Activated T-cell treated with anti-CD3 and anti-CD28 coated beads for 24 hours (primary cell): ENCODE data around the gene NAA10.

Source experiments
- DNase-seq: peaks from one replicate; pipeline ENCODE4 v3.0.0-alpha.2; 2020; ENCODE audit warnings: low read depth

The NAA10 gene

DNA sequence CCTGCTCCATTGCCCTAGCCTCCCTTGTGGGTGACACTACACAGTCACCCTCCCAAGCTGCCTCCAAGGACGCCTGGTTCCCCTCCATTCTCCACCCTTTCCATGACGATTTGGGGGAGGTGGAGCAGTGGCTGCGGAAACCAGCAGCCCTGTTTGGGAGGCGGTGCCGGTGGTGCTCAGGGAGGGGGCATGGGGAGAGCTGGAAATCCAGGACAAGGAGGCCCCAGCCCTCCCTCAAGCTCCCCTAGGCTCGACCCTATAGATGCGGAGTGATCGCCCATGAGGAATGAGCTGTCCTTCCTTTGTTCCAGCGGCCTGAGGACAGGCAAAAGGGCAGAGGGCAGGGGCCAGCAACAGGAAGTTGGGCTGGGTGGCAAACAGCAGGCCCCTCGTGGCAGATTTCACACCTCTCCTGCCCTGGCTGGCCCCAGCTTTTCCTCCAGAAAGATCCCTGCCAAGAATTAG, 13.2 kb upstream of the NAA10 start:
- DNase-seq = no peak

- DNase-seq = peak; percentile 70
Observed at GRCh38 chrX:153947009-153947769, 12.4 kb upstream of the NAA10 start.

GRCh38 chrX:153945956-153946943, 11.4 kb upstream of the NAA10 start:
- no peak for DNase-seq

- DNase-seq = no peak
Observed at GRCh38 chrX:153944800-153945150, 9.9 kb upstream of the NAA10 start.

DNA sequence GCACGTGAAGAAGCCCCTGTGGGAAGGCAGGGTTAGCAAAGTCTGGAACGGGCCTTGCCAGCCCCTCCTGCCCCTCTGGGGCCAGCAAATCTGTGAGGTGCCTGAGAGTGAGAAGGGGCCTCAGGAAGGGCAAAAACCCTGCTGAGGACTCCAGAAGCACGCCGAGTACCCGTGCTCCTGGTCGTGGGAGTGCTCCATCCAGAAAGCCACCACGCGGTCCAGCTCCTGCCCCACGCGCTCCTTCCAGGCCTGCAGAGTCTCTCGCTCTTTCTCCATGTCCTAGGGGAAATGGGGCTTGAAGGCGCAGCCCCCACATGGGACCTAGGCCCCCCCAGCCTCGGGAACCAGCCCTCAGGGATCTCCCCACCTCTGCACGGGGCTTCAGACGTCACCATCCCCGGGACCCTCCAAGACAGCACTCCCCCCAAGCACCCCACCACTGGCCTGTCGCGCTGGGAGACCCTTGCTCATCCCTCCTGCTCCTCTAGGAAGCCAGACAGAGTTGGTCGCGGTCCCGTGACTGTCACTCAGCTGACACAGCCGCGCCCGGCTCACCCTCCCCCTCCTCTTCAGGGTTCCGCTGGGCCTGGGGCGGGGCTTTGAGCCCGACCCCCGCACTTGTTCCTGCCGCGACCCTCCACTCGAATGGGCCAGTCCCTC, 9.4 kb upstream of the NAA10 start, which contains the start of gene RENBP:
RENBP (minus strand) TSS at position 504 of the 660 bp plus-strand sequence; CDS start at position 471, 33 bp downstream.
- no peak for DNase-seq

DNA sequence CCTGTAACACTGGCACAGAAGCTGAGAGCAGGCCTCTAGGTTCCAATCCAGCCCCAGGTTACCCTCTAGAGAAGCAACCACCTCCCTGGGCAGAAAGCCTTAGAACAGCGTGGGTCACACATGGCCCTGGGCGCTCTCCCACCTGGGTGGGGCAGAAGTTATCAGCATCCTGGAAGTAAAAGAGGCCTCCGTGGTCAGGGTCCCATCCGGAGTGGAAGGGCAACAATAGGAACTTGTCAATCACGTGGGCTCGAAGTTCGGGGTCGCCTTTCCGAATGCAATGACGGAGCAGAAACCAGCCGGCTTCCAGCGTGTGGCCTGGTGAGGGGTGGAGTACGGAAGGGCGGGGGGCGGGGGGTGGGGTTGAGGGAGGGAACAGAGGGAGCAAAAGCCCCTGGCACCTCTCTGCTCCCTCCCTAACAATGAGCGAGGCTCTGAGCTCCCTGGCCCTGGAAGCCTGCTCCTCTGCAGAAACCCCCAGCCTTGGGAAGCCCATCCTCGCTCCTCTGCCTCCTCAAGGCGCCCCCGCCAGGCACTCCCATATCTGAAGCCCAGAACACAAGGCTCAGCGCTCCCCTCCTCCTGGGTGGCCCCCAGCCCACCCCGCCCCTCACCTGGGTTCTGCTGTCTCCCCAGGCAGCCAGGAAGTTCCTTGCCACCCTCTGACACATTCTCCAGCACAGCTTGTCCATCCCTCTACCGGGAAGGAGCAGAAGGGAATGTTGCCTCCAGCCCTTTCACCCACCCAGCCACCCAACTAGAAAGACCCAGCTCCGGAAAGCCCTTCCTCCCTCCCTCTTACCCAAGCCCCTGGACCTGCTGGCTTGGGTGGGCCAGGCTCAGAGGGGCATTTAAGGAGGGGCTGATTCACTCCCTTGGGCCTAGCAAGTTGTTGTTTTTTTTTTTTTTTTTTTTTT, 6.8 kb upstream of the NAA10 start:
- DNase-seq = no peak

DNA sequence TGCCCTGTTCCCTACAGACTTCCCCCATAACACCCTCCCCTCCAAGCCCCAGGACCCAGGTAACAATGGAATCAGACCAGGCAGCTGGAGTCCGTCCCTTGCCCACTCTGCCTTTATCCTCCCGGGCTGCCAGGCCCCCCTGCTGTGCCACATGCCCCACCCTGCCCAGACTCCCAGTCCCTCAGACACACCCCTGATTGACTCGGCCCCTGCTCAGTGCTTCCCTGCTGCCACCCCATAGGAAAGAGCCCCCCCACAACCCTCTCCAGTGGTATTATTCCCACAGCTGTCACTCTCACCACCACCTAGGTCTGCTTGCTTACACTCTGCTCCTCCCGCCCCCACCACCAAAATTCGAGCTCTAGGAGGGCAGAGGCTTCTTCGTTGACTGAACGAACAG, 4.7 kb upstream of the NAA10 start:
- no peak for DNase-seq

DNA sequence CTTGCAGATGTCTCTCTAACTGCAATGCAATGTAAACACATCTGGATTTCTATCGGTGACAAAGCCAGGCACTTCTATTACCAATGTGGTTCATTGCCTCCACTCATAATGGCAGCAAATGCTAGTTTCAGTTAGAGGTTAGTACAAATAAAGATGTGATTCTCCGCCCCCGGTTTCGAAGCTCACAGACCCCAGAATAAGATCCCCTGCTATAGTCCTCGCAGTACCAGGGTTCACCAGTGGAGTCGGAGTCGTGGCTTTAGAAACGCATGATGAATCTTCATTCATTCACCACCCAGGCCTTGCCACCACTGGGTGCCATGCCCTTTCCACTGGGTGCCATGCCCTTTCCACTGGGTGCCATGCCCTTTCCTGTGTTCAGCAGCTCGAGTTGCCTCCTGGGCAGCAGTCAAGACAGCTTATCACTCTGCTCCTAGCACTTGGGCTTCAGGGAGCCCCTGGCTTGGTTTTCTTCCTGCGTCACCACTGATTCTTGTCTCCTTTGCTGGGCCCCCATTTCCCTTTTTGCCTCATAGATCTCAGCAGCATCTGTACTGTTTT, 3.5 kb upstream of the NAA10 start:
- DNase-seq = no peak

GRCh38 chrX:153937056-153937455, 2.2 kb upstream of the NAA10 start:
- DNase-seq = no peak

GRCh38 chrX:153935326-153935851, 552 bp upstream of the NAA10 start:
- DNase-seq = no peak

DNA sequence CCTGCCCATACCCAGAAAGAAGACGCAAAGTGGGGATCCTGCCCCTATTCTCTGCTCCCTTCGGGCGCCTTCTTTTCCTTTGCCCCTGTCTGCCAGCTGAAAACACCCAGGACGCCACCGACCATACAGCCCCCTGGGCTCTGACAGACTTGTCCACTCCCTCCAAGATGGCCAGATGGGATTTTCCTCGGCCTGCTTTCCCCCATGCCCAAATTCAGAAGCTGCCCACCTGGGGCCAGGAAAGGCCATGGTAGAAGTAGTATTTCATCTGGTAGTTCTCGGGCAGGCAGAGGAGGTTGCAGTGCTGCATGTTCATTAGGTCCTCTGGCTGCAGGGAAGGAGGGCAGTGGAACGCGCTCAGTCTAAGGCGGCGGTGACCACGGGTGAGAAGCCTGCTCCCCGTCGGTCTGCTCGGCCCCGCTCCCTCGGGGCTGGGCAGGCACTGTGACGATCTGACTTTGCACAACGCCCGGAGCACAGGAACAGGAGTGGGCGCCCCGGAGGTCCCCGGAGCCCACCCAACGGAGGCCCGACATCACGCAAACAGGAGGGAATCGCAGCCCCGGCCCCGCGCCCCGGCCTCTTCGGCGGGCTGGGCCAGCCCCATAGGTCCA, 582 bp downstream of the NAA10 start:
- no peak for DNase-seq

GRCh38 chrX:153933748-153934147, 1.1 kb downstream of the NAA10 start:
- no peak for DNase-seq

- DNase-seq = no peak
Observed at GRCh38 chrX:153932220-153932915, 2.5 kb downstream of the NAA10 start.

- DNase-seq = no peak
Observed at GRCh38 chrX:153931748-153932147, 3.1 kb downstream of the NAA10 start.

- no peak for DNase-seq
Observed at GRCh38 chrX:153931151-153931550, 3.7 kb downstream of the NAA10 start.

GRCh38 chrX:153930011-153930910, 4.6 kb downstream of the NAA10 start:
- no peak for DNase-seq

DNA sequence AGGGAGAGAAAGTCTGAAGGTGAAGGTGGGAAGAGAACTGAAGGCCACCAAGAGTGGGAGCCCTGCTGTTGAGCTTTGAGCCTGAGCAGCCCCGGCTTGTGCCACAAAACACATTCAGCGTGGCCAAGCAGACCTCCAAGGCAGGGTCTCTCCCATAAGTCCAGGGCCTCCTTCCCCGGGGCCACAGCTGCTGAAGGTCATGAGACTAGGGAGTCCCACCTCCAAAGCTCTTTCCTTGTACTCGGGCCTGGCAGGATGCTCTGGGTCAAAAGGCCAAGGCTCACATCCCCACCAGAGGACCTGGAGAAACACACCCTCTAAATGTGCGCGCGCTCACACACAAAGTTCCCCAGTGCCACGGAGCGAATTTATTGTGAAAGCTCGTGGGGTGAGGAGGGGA, 5.3 kb downstream of the NAA10 start:
- DNase-seq = no peak

GRCh38 chrX:153928846-153929245, 6.0 kb downstream of the NAA10 start:
- DNase-seq = no peak
